Measurements from ENCODE around the gene PSMG2.

PSMG2 gene

DNA sequence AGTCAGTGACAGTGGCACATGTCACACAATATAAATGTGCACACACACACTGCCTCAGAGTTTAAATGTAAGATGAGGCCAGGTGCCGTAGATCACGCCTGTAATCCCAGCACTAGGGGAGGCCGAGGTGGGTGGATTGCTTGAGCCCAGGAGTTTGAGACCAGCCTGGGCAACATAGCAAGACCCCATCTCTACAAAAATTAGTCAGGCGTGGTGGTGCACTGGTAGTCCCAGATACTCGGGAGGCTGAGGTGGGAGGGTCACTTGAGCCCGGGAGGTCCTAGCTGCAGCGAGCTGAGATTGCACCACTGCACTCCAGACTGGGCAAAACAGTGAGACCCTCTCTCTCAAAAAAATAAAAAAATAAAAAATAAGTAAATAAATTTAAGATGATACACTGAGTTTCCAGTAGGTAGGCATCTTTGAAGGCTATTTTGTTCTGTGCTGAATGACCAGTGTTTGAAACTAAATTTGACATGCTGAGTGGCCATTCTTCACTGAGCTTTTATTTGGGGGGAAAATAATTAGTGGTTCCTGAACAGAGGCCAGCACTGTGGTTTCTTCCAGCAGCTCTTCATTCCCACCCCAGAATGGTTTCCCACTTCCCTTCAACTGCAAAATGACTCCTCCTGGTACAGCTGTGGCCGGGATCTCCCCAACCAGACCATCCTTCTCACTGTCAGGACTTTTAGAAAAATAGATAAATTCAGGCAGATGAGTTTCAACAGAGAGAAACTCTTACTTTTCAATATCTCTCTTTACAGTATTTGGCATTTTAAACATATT lies 44.9 kb downstream of the PSMG2 start:
- peaks cover 34% of the 10 kb centered on the region for H3K4me1 ChIP-seq (ENCODE audit: insufficient read depth, low read length, severe bottlenecking)

DNA sequence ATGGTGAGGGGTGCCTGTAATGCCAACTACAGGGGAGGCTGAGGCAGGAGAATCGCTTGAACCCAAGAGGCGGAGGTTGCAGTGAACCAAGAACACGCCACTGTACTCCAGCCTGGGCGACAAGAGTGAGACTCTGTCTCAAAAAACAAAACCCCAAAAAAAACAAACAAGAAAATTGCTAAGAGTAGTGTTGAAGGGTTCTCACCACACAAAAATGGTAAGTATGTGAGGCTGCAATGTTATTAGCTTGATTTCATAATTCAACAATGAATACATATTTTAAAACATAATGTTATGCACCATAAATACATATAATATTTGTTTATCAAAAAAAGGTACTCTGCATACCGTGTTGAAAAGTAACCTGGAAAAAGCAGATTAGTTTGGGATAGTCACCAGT lies 45.8 kb downstream of the PSMG2 start:
- H3K4me2 ChIP-seq (ENCODE audit: low read length) = no peak overlapping the region
- no peak overlapping the region for H3K27ac ChIP-seq (ENCODE audit: low read depth, low read length, poor library complexity, severe bottlenecking)
- no peaks in the 10 kb centered on the region for H3F3A ChIP-seq (ENCODE audit: insufficient read depth, low read length)
- H3K79me2 ChIP-seq (ENCODE audit: insufficient read depth, low read length) = no peaks in the 10 kb centered on the region
- no peaks in the 10 kb centered on the region for H3K9me3 ChIP-seq (ENCODE audit: low read length)
- H4K20me1 ChIP-seq (ENCODE audit: insufficient read depth, low read length) = no peaks in the 10 kb centered on the region
- TF ChIP-seq CTCF (IDR thresholded peaks at IDR 0.05; ENCODE audit: low read length) (no peak), EZH2 (IDR thresholded peaks at IDR 0.05; ENCODE audit: borderline replicate concordance, low read length) (no peak)
- H3K36me3 ChIP-seq (ENCODE audit: insufficient read depth, low read length) = no peaks in the 10 kb centered on the region
- no peak overlapping the region for H2AFZ ChIP-seq (ENCODE audit: low read length)
- 0 out of 2 replicates have a peak, but pooled peaks cover 8% of the 10 kb centered on the region for H3K27me3 ChIP-seq (ENCODE audit: insufficient read depth, low read length)
- H3K9me2 ChIP-seq (ENCODE audit: low read depth, low read length) = no peaks in the 10 kb centered on the region
- H3K4me1 ChIP-seq (ENCODE audit: insufficient read depth, low read length, severe bottlenecking) = peaks cover 34% of the 10 kb centered on the region
- no peak overlapping the region for H3K9ac ChIP-seq (ENCODE audit: low read length)
- H3K4me3 ChIP-seq (ENCODE audit: low read depth, low read length, poor library complexity, severe bottlenecking) = no peak overlapping the region

More for the DNA sequence above, 44.9 kb downstream of the PSMG2 start:
- no peaks in the 10 kb centered on the region for H3K79me2 ChIP-seq (ENCODE audit: insufficient read depth, low read length)
- no peak overlapping the region for H3K27ac ChIP-seq (ENCODE audit: low read depth, low read length, poor library complexity, severe bottlenecking)
- no peaks in the 10 kb centered on the region for H4K20me1 ChIP-seq (ENCODE audit: insufficient read depth, low read length)
- H3F3A ChIP-seq (ENCODE audit: insufficient read depth, low read length) = no peaks in the 10 kb centered on the region
- no peaks in the 10 kb centered on the region for H3K36me3 ChIP-seq (ENCODE audit: insufficient read depth, low read length)
- H3K9me3 ChIP-seq (ENCODE audit: low read length) = no peaks in the 10 kb centered on the region
- no peak overlapping the region for H3K4me3 ChIP-seq (ENCODE audit: low read depth, low read length, poor library complexity, severe bottlenecking)
- 0 out of 2 replicates have a peak, but pooled peaks cover 8% of the 10 kb centered on the region for H3K27me3 ChIP-seq (ENCODE audit: insufficient read depth, low read length)
- no peak overlapping the region for H3K4me2 ChIP-seq (ENCODE audit: low read length)
- TF ChIP-seq CTCF (IDR thresholded peaks at IDR 0.05; ENCODE audit: low read length) = no peak
- TF ChIP-seq EZH2 (IDR thresholded peaks at IDR 0.05; ENCODE audit: borderline replicate concordance, low read length) = no peak
- H3K9ac ChIP-seq (ENCODE audit: low read length) = no peak overlapping the region
- H2AFZ ChIP-seq (ENCODE audit: low read length) = no peak overlapping the region
- no peaks in the 10 kb centered on the region for H3K9me2 ChIP-seq (ENCODE audit: low read depth, low read length)

- H3K4me3 ChIP-seq (ENCODE audit: low read depth, low read length, poor library complexity, severe bottlenecking) = no peak overlapping the region
- H2AFZ ChIP-seq (ENCODE audit: low read length) = no peak overlapping the region
- H3K4me2 ChIP-seq (ENCODE audit: low read length) = peak overlapping the region; percentile 53; the same call in 1 of the 2 replicates
- TF ChIP-seq EZH2 (IDR thresholded peaks at IDR 0.05; ENCODE audit: borderline replicate concordance, low read length) (no peak), CTCF (IDR thresholded peaks at IDR 0.05; ENCODE audit: low read length) (no peak)
- H3K27ac ChIP-seq (ENCODE audit: low read depth, low read length, poor library complexity, severe bottlenecking) = peak overlapping the region; percentile 83
- H3K4me1 ChIP-seq (ENCODE audit: insufficient read depth, low read length, severe bottlenecking) = peaks cover 34% of the 10 kb centered on the region
- H3K36me3 ChIP-seq (ENCODE audit: insufficient read depth, low read length) = no peaks in the 10 kb centered on the region
- H4K20me1 ChIP-seq (ENCODE audit: insufficient read depth, low read length) = no peaks in the 10 kb centered on the region
- H3K9ac ChIP-seq (ENCODE audit: low read length) = no peak overlapping the region
- no peaks in the 10 kb centered on the region for H3K79me2 ChIP-seq (ENCODE audit: insufficient read depth, low read length)
- no peaks in the 10 kb centered on the region for H3F3A ChIP-seq (ENCODE audit: insufficient read depth, low read length)
- no peaks in the 10 kb centered on the region for H3K9me2 ChIP-seq (ENCODE audit: low read depth, low read length)
- no peaks in the 10 kb centered on the region for H3K9me3 ChIP-seq (ENCODE audit: low read length)
- 0 out of 2 replicates have a peak, but pooled peaks cover 8% of the 10 kb centered on the region for H3K27me3 ChIP-seq (ENCODE audit: insufficient read depth, low read length)
Measured at GRCh38 chr18:12749121-12749520, 46.3 kb downstream of the PSMG2 start.

Measured in OCI-LY1 (cell line).